Mammary microvascular endothelial cell (primary cell): Measurements from ENCODE around the gene PLD1. TPM values are rescaled to one million over a fixed set of nuclear protein-coding genes. Genes with fewer than 3 reads are reported as not detected.

Experiments
- total RNA-seq: library from RNA; depleted of rRNA; stranded (reverse); fragments of >200 nt; gene quantifications from 2 replicates; pipeline ENCODE4 v1.2.3, GENCODE V29; 2015

PLD1 gene, protein sequence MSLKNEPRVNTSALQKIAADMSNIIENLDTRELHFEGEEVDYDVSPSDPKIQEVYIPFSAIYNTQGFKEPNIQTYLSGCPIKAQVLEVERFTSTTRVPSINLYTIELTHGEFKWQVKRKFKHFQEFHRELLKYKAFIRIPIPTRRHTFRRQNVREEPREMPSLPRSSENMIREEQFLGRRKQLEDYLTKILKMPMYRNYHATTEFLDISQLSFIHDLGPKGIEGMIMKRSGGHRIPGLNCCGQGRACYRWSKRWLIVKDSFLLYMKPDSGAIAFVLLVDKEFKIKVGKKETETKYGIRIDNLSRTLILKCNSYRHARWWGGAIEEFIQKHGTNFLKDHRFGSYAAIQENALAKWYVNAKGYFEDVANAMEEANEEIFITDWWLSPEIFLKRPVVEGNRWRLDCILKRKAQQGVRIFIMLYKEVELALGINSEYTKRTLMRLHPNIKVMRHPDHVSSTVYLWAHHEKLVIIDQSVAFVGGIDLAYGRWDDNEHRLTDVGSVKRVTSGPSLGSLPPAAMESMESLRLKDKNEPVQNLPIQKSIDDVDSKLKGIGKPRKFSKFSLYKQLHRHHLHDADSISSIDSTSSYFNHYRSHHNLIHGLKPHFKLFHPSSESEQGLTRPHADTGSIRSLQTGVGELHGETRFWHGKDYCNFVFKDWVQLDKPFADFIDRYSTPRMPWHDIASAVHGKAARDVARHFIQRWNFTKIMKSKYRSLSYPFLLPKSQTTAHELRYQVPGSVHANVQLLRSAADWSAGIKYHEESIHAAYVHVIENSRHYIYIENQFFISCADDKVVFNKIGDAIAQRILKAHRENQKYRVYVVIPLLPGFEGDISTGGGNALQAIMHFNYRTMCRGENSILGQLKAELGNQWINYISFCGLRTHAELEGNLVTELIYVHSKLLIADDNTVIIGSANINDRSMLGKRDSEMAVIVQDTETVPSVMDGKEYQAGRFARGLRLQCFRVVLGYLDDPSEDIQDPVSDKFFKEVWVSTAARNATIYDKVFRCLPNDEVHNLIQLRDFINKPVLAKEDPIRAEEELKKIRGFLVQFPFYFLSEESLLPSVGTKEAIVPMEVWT
- total RNA-seq, result 36.4 and 39.6 TPM in 2 replicates

DNA sequence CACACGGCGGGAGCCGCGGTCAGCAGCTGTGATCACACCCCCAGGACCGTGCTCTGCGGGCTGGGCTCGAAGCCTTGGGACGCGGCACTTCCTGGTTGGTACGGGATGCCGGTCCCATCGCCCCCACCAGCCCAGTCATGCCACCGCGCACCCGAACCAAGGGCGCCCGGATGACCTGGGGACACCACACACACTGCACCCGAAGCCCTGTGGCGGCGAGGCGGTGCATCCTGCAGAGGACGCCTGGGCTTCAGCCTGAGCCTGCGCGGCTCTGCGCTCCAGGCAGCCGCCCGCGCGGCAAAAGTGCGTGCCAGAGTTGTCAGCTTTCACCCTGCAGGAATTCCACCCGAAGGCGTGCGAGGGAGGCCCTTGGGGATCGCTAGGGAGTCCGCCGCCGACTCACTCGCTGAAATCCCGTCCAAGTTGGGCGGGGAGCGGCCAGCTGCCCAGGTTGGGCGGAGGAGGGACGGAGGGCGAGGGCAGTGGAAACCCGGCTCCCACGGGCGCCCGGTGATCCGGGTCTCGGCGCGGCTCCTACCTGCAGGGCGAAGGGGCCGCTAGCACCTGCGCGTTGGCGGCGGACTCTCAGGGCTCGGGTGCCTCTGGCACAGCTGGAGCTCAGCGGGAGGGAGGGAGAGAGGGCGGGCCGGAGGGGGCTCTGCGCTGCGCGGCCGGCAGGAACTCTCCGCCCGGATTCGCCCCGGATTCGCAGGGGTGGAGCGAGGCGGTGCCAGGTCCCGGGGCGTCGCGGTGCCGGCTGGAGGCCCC lies at the start of gene PLD1:
Gene PLD1, minus strand, starts transcription at position 623 of the 768 bp plus-strand sequence. CDS start 72,432 bp downstream, outside the sequence.

DNA sequence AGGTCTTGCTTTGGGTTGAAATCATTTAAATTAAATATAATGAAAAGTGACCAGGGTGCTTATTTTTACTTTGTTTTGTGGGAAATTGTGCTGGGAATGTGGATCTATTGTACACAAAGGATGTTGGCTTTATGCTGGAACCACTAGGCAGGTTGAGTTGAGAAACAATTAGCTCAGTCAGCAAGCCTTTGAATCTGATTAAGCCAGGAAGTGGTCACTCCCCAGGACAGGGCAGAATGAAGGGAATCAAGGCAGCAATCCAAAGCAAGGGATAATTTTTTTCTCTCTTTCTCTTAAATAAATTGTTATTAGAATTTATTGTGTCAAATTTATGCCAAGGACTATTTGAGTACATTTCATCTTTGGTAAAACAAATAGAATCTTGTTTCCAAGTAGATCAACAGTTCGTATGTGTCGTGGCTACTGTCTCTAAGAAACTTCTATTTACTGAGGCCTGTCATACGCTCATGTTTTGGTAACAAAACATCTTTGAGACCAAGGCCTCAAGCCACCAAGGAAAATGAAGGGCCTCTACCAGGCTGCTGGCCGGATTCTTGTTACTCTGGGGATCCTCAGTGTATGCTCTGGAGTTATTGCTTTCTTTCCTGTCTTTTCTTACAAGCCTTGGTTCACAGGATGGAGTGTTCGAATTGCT lies 32.7 kb upstream of the PLD1 start, which contains the start of gene TMEM212:
Gene TMEM212, plus strand, starts transcription at position 486 of the 655 bp plus-strand sequence. Its CDS starts 35 bp downstream, at position 521.

Other genes with a start within 250 kb of the PLD1 start
- gene TMEM212, start 32.9 kb upstream of the PLD1 start, total RNA-seq, result not detected in 2 replicates
- 56.8 and 59.2 TPM in 2 replicates for gene FNDC3B, start 229.1 kb upstream of the PLD1 start, total RNA-seq